Endothelial cell of umbilical vein (primary cell): ENCODE results near the gene RECK.

Experiments used
- CTCF ChIP-seq, 2 donors: IDR thresholded peaks; 1 replicate in 1 of 2; 2 replicates in 1 of 2; pipeline ENCODE4 v1.5.1; 2011; ENCODE audit warnings: low read length in 2 of 2, mild to moderate bottlenecking in 2 of 2, moderate library complexity in 2 of 2, control low read depth in 1 of 2, inconsistent platforms in 1 of 2, low read depth in 1 of 2; ENCODE audit not compliant: insufficient read depth in 1 of 2; ENCODE audit errors: extremely low read depth in 1 of 2
- GATA2 ChIP-seq: IDR thresholded peaks from 2 replicates; pipeline ENCODE4 v1.7.0; 2011; ENCODE audit warnings: low read depth, mild to moderate bottlenecking, moderate library complexity, mixed read lengths, low read length; ENCODE audit not compliant: insufficient read length, insufficient read depth
- JUN ChIP-seq: IDR thresholded peaks from 2 replicates; pipeline ENCODE4 v1.6.1; 2011; ENCODE audit warnings: borderline replicate concordance, low read depth; ENCODE audit not compliant: insufficient read length, insufficient read depth
- POLR2A ChIP-seq: IDR thresholded peaks from 2 replicates; pipeline ENCODE4 v1.6.1; 2012; ENCODE audit warnings: low read depth, mild to moderate bottlenecking, control low read depth, low read length
- POLR2AphosphoS5 ChIP-seq: IDR thresholded peaks from 2 replicates; pipeline ENCODE4 v1.6.1; 2012; ENCODE audit warnings: low read depth, mild to moderate bottlenecking, control low read depth, low read length, moderate library complexity; ENCODE audit not compliant: insufficient read depth

- no peak for TF ChIP-seq CTCF (IDR thresholded peaks at IDR 0.05; ENCODE audit: extremely low read depth in 1 of 2, insufficient read depth in 1 of 2, low read depth in 1 of 2, low read length in 2 of 2)
- TF ChIP-seq JUN = no peak
- TF ChIP-seq POLR2A = no peak
- no peak for TF ChIP-seq GATA2
- TF ChIP-seq POLR2AphosphoS5 = no peak
Observed at GRCh38 chr9:35993976-35994720, 42.6 kb upstream of the RECK start.
